GM12875 (cell line): ENCODE data around the gene STAB1.

Experiments used
- H3K4me3 ChIP-seq: one replicate; pipeline ENCODE4 v1.5.1; 2011; ENCODE audit warnings: low read depth, low read length, control low read depth
- CTCF ChIP-seq: IDR thresholded peaks from 2 replicates; pipeline ENCODE4 v1.5.1; 2011; ENCODE audit warnings: low read depth, mild to moderate bottlenecking, control low read depth, inconsistent platforms, low read length, moderate library complexity, borderline replicate concordance; ENCODE audit not compliant: insufficient read depth

The STAB1 gene

DNA sequence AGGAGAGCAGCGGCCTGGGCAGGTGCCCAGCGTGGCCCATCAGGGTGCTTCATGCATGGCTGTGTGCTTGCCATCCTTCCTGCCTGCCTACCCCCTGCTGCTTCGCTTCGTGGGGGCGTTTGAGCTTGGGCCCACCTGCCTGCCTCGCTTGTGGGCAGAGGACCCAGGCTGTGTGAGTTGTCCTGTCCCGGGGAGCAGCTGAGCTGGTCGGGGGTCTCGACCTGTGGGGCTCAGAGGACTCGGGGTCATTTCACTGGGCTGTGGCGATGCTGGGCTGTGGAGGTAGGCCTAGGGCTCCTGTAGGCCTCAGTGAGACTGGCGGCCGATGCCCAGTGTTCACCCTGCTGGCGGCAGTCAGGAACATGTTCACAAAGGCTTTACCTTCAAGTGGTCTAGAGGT is 12.1 kb upstream of the STAB1 start:
- no peak for TF ChIP-seq CTCF

GRCh38 chr3:52483577-52484381 is 11.4 kb upstream of the STAB1 start:
- H3K4me3 ChIP-seq: no peak overlapping the region
- TF ChIP-seq CTCF: no peak

More for the DNA sequence above, 12.1 kb upstream of the STAB1 start:
- no peak overlapping the region for H3K4me3 ChIP-seq

DNA sequence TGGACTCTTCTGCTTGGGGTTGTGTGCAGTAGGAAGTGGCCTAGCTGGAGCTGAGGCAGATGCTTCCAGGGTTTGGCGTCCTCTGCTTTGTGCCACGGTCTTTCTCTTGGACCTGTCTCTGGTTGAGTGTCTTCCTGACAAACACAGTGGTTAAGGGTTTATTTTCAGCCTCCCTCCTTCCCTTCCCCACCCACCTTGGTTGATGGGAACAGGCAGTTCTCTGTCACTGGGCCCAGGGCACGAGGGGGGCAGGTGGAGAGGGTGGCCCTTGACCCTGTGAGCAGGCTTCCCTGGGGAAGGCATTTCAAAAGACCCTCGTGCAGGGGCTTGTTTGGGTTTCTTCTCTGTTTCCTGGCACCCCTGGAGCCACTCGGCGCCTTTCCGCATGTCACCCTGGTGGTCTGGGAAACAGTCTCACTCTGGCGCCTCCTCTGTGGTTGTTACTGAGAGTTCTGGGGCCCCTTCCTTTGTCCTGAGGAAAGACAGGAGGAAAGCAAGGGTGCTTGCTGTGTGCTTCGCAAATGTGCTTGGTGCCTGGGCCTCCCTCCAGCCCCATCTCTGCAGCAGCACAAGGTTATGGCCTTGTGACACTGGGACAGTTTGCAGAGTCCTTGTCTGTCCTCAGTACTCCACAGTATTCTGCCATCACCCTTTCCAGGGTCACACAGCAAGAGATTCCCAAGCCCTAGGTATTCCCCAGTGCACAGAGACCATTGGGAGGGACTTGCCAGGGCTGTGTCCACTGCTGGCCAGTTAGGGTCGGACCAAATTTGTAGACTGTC is 10.3 kb upstream of the STAB1 start:
- no peak for TF ChIP-seq CTCF
- H3K4me3 ChIP-seq: no peak overlapping the region

GRCh38 chr3:52487050-52487787 is 7.9 kb upstream of the STAB1 start:
- no peak overlapping the region for H3K4me3 ChIP-seq
- TF ChIP-seq CTCF: no peak

DNA sequence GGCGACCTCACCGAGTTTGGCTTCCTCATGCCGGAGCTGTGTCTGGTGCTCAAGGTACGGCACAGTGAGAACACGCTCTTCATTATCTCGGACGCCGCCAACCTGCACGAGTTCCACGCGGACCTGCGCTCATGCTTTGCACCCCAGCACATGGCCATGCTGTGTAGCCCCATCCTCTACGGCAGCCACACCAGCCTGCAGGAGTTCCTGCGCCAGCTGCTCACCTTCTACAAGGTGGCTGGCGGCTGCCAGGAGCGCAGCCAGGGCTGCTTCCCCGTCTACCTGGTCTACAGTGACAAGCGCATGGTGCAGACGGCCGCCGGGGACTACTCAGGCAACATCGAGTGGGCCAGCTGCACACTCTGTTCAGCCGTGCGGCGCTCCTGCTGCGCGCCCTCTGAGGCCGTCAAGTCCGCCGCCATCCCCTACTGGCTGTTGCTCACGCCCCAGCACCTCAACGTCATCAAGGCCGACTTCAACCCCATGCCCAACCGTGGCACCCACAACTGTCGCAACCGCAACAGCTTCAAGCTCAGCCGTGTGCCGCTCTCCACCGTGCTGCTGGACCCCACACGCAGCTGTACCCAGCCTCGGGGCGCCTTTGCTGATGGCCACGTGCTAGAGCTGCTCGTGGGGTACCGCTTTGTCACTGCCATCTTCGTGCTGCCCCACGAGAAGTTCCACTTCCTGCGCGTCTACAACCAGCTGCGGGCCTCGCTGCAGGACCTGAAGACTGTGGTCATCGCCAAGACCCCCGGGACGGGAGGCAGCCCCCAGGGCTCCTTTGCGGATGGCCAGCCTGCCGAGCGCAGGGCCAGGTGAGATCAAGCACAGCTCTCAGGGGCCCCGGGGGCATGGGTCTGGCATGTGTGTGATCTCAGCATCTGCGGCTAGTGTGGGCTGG is 7.1 kb upstream of the STAB1 start:
- no peak for TF ChIP-seq CTCF

DNA sequence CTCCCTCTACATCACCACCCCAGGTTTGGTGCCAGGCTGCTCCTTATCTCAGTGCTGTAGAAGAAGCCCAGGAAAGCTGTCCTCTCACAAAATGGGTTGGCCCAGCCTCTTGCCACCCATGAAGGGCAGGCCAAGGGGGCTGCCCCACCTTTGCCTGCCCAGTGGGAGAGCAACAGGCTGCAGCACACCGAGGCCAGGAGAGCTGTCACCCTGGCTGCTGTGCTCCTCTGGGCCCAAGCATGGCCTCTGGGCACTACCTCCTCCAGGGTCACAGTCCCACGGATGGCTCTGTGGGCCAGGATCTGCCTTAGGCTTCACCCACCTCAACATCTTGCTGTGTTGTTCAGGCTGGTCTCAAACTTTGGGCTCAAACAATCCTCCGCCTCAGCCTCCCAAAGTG is 6.4 kb upstream of the STAB1 start:
- no peak for TF ChIP-seq CTCF
- no peak overlapping the region for H3K4me3 ChIP-seq

More for the DNA sequence above, 7.1 kb upstream of the STAB1 start:
- H3K4me3 ChIP-seq: no peak overlapping the region
